ENCODE data around the gene MOCS3.

The MOCS3 gene

GRCh38 chr20:50921803-50922501 lies 36.7 kb upstream of the MOCS3 start:
- H3K36me3 ChIP-seq (ENCODE audit: insufficient read depth, low read depth, low read length): peaks cover 79% of the 10 kb centered on the region
- no peak overlapping the region for H3K4me3 ChIP-seq (ENCODE audit: low read length)
- no peak overlapping the region for H3K27ac ChIP-seq (ENCODE audit: low read length)
- no peaks in the 10 kb centered on the region for H3K9me3 ChIP-seq (ENCODE audit: insufficient read depth, low read depth, low read length)
- peaks cover 5% of the 10 kb centered on the region; the same call in 1 of the 2 replicates for H3K4me1 ChIP-seq (ENCODE audit: insufficient read depth, low read length)
- no peak overlapping the region for H3K9ac ChIP-seq (ENCODE audit: low read depth, low read length)
- H3K27me3 ChIP-seq (ENCODE audit: insufficient read depth, low read length): no peaks in the 10 kb centered on the region

GRCh38 chr20:50924261-50924920 lies 34.2 kb upstream of the MOCS3 start:
- Histone ChIP-seq H3K27me3 (ENCODE audit: insufficient read depth, low read length) (no peaks in the 10 kb centered on the region), H3K4me1 (ENCODE audit: insufficient read depth, low read length) (peaks cover 20% of the 10 kb centered on the region), H3K9ac (ENCODE audit: low read depth, low read length) (no peak overlapping the region), H3K27ac (ENCODE audit: low read length) (no peak overlapping the region), H3K36me3 (ENCODE audit: insufficient read depth, low read depth, low read length) (peaks cover 82% of the 10 kb centered on the region), H3K9me3 (ENCODE audit: insufficient read depth, low read depth, low read length) (no peaks in the 10 kb centered on the region), H3K4me3 (ENCODE audit: low read length) (no peak overlapping the region)

GRCh38 chr20:50926530-50926929 lies 32.1 kb upstream of the MOCS3 start:
- no peak overlapping the region for H3K9ac ChIP-seq (ENCODE audit: low read depth, low read length)
- peaks cover 20% of the 10 kb centered on the region for H3K4me1 ChIP-seq (ENCODE audit: insufficient read depth, low read length)
- H3K27me3 ChIP-seq (ENCODE audit: insufficient read depth, low read length): no peaks in the 10 kb centered on the region
- no peak overlapping the region for H3K27ac ChIP-seq (ENCODE audit: low read length)
- H3K4me3 ChIP-seq (ENCODE audit: low read length): no peak overlapping the region
- H3K9me3 ChIP-seq (ENCODE audit: insufficient read depth, low read depth, low read length): no peaks in the 10 kb centered on the region
- peaks cover 73% of the 10 kb centered on the region for H3K36me3 ChIP-seq (ENCODE audit: insufficient read depth, low read depth, low read length)

GRCh38 chr20:50928469-50928868 lies 30.1 kb upstream of the MOCS3 start:
- peaks cover 79% of the 10 kb centered on the region for H3K36me3 ChIP-seq (ENCODE audit: insufficient read depth, low read depth, low read length)
- H3K4me3 ChIP-seq (ENCODE audit: low read length): peak overlapping the region; percentile 77
- peaks cover 23% of the 10 kb centered on the region for H3K4me1 ChIP-seq (ENCODE audit: insufficient read depth, low read length)
- H3K9me3 ChIP-seq (ENCODE audit: insufficient read depth, low read depth, low read length): no peaks in the 10 kb centered on the region
- no peak overlapping the region; the same call in 1 of the 2 replicates for H3K9ac ChIP-seq (ENCODE audit: low read depth, low read length)
- no peaks in the 10 kb centered on the region for H3K27me3 ChIP-seq (ENCODE audit: insufficient read depth, low read length)
- no peak overlapping the region for H3K27ac ChIP-seq (ENCODE audit: low read length)

GRCh38 chr20:50929299-50930138 lies 29.1 kb upstream of the MOCS3 start:
- H3K36me3 ChIP-seq (ENCODE audit: insufficient read depth, low read depth, low read length): peaks cover 79% of the 10 kb centered on the region
- H3K27ac ChIP-seq (ENCODE audit: low read length): peak overlapping the region; percentile 77
- H3K4me1 ChIP-seq (ENCODE audit: insufficient read depth, low read length): peaks cover 20% of the 10 kb centered on the region

GRCh38 chr20:50930139-50930975 lies 28.3 kb upstream of the MOCS3 start:
- peaks cover 79% of the 10 kb centered on the region for H3K36me3 ChIP-seq (ENCODE audit: insufficient read depth, low read depth, low read length)

More at GRCh38 chr20:50929299-50930138, 29.1 kb upstream of the MOCS3 start:
- Histone ChIP-seq H3K27me3 (ENCODE audit: insufficient read depth, low read length) (no peaks in the 10 kb centered on the region), H3K4me3 (ENCODE audit: low read length) (peak overlapping the region; percentile 77), H3K9ac (ENCODE audit: low read depth, low read length) (peak overlapping the region; percentile 96), H3K9me3 (ENCODE audit: insufficient read depth, low read depth, low read length) (no peaks in the 10 kb centered on the region)

GRCh38 chr20:50930976-50931305 lies 27.7 kb upstream of the MOCS3 start:
- Histone ChIP-seq H3K36me3 (ENCODE audit: insufficient read depth, low read depth, low read length) (peaks cover 79% of the 10 kb centered on the region), H3K4me3 (ENCODE audit: low read length) (peak overlapping the region; percentile 42; the same call in 1 of the 2 replicates), H3K27ac (ENCODE audit: low read length) (no peak overlapping the region), H3K9ac (ENCODE audit: low read depth, low read length) (peak overlapping the region; percentile 90; the same call in 1 of the 2 replicates), H3K27me3 (ENCODE audit: insufficient read depth, low read length) (no peaks in the 10 kb centered on the region), H3K9me3 (ENCODE audit: insufficient read depth, low read depth, low read length) (no peaks in the 10 kb centered on the region), H3K4me1 (ENCODE audit: insufficient read depth, low read length) (peaks cover 20% of the 10 kb centered on the region)

More at GRCh38 chr20:50930139-50930975, 28.3 kb upstream of the MOCS3 start:
- Histone ChIP-seq H3K4me3 (ENCODE audit: low read length) (peak overlapping the region; percentile 77), H3K27ac (ENCODE audit: low read length) (peak overlapping the region; percentile 77), H3K9ac (ENCODE audit: low read depth, low read length) (peak overlapping the region; percentile 96), H3K9me3 (ENCODE audit: insufficient read depth, low read depth, low read length) (no peaks in the 10 kb centered on the region), H3K4me1 (ENCODE audit: insufficient read depth, low read length) (peaks cover 20% of the 10 kb centered on the region), H3K27me3 (ENCODE audit: insufficient read depth, low read length) (no peaks in the 10 kb centered on the region)

- Histone ChIP-seq H3K27me3 (ENCODE audit: insufficient read depth, low read length) (no peaks in the 10 kb centered on the region), H3K4me1 (ENCODE audit: insufficient read depth, low read length) (peaks cover 20% of the 10 kb centered on the region), H3K4me3 (ENCODE audit: low read length) (peak within 1 kb of the TSS; percentile 77), H3K27ac (ENCODE audit: low read length) (peak within 1 kb of the TSS; percentile 94), H3K9ac (ENCODE audit: low read depth, low read length) (peak within 1 kb of the TSS; percentile 96), H3K36me3 (ENCODE audit: insufficient read depth, low read depth, low read length) (peaks cover 80% of the 10 kb centered on the region), H3K9me3 (ENCODE audit: insufficient read depth, low read depth, low read length) (no peaks in the 10 kb centered on the region)
Measured at GRCh38 chr20:50931306-50932015, 27.2 kb upstream of the MOCS3 start, which contains the start of gene ADNP. Gene ADNP (minus strand): TSS chr20:50931437. CDS start chr20:50903996, 27,441 bp downstream.

GRCh38 chr20:50932016-50932485 lies 26.6 kb upstream of the MOCS3 start:
- H3K4me1 ChIP-seq (ENCODE audit: insufficient read depth, low read length): peaks cover 20% of the 10 kb centered on the region
- H3K36me3 ChIP-seq (ENCODE audit: insufficient read depth, low read depth, low read length): peaks cover 80% of the 10 kb centered on the region
- peak overlapping the region; percentile 90; the same call in 1 of the 2 replicates for H3K9ac ChIP-seq (ENCODE audit: low read depth, low read length)
- H3K9me3 ChIP-seq (ENCODE audit: insufficient read depth, low read depth, low read length): no peaks in the 10 kb centered on the region
- H3K27me3 ChIP-seq (ENCODE audit: insufficient read depth, low read length): no peaks in the 10 kb centered on the region
- peak overlapping the region; percentile 89 for H3K27ac ChIP-seq (ENCODE audit: low read length)
- H3K4me3 ChIP-seq (ENCODE audit: low read length): peak overlapping the region; percentile 67; the same call in 1 of the 2 replicates

GRCh38 chr20:50932691-50933280 lies 25.8 kb upstream of the MOCS3 start:
- Histone ChIP-seq H3K4me1 (ENCODE audit: insufficient read depth, low read length) (peaks cover 15% of the 10 kb centered on the region), H3K9ac (ENCODE audit: low read depth, low read length) (peak overlapping the region; percentile 90; the same call in 1 of the 2 replicates), H3K4me3 (ENCODE audit: low read length) (no peak overlapping the region), H3K27me3 (ENCODE audit: insufficient read depth, low read length) (no peaks in the 10 kb centered on the region), H3K27ac (ENCODE audit: low read length) (no peak overlapping the region), H3K36me3 (ENCODE audit: insufficient read depth, low read depth, low read length) (peaks cover 80% of the 10 kb centered on the region), H3K9me3 (ENCODE audit: insufficient read depth, low read depth, low read length) (no peaks in the 10 kb centered on the region)

All from iPS-20b (cell line).